ENCODE measurements around the gene FBXL17.

GRCh38 chr5:108264533-108264932 lies 117.4 kb downstream of the FBXL17 start:
- TF ChIP-seq, protein P1, sequence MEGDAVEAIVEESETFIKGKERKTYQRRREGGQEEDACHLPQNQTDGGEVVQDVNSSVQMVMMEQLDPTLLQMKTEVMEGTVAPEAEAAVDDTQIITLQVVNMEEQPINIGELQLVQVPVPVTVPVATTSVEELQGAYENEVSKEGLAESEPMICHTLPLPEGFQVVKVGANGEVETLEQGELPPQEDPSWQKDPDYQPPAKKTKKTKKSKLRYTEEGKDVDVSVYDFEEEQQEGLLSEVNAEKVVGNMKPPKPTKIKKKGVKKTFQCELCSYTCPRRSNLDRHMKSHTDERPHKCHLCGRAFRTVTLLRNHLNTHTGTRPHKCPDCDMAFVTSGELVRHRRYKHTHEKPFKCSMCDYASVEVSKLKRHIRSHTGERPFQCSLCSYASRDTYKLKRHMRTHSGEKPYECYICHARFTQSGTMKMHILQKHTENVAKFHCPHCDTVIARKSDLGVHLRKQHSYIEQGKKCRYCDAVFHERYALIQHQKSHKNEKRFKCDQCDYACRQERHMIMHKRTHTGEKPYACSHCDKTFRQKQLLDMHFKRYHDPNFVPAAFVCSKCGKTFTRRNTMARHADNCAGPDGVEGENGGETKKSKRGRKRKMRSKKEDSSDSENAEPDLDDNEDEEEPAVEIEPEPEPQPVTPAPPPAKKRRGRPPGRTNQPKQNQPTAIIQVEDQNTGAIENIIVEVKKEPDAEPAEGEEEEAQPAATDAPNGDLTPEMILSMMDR (IDR thresholded peaks at IDR 0.05), result no peak
- TF ChIP-seq POLR2A (IDR thresholded peaks at IDR 0.05), result no peak
